ENCODE measurements around the gene SYT8.
"Not testable (repeated sequence)": the region's sequence is repeated elsewhere in the genome, so short reads cannot be mapped to it uniquely, and the experiment has no call there.

The SYT8 gene

GRCh38 chr11:1834779-1835670, at the start of gene SYT8:
SYT8 (plus strand) TSS chr11:1834990; CDS start chr11:1835106, 116 bp downstream.
- Histone ChIP-seq H3K9me3 (ENCODE audit: control insufficient read depth, low read length) (no peaks in the 10 kb centered on the region), H3K36me3 (ENCODE audit: control insufficient read depth, insufficient read depth, low read length) (no peaks in the 10 kb centered on the region), H3K4me3 (ENCODE audit: low read length) (peak within 1 kb of the TSS; percentile 19), H3K4me1 (ENCODE audit: control insufficient read depth, insufficient read depth, low read length) (peaks cover 60% of the 10 kb centered on the region), H3K9ac (ENCODE audit: low read length) (peak within 1 kb of the TSS; percentile 66), H3K27me3 (ENCODE audit: control insufficient read depth, insufficient read depth, low read length) (peaks cover 7% of the 10 kb centered on the region)

- Histone ChIP-seq H3K4me1 (ENCODE audit: control insufficient read depth, insufficient read depth, low read length) (peaks cover 4% of the 10 kb centered on the region), H3K9me3 (ENCODE audit: control insufficient read depth, low read length) (no peaks in the 10 kb centered on the region), H3K9ac (ENCODE audit: low read length) (no peak overlapping the region), H3K4me3 (ENCODE audit: low read length) (no peak overlapping the region), H3K27me3 (ENCODE audit: control insufficient read depth, insufficient read depth, low read length) (no peaks in the 10 kb centered on the region), H3K36me3 (ENCODE audit: control insufficient read depth, insufficient read depth, low read length) (no peaks in the 10 kb centered on the region)
These were observed 48.9 kb upstream of the SYT8 start for GRCh38 chr11:1785749-1786413.

DNA sequence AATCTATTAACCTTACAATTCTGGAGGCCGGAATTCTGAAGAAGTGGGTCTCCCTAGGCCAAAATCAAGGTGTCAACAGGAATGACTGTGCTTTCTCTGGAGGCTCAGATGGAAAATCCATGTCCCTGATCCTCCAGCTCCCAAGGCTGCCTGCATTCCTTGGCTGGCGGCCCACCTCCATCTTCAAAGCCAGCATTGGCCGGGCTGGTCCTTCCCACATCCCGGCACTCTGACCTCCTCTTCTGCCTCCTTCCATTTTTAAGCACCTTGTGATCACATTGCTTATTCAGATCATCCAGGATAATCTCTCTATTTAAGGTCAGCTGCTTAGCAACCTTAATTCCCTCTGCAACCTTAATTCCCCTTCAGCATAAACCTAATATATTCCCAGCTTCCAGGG, 48.3 kb upstream of the SYT8 start:
- H3K36me3 ChIP-seq (ENCODE audit: control insufficient read depth, insufficient read depth, low read length): no peaks in the 10 kb centered on the region
- H3K4me3 ChIP-seq (ENCODE audit: low read length): no peak overlapping the region
- H3K9me3 ChIP-seq (ENCODE audit: control insufficient read depth, low read length): no peaks in the 10 kb centered on the region
- H3K4me1 ChIP-seq (ENCODE audit: control insufficient read depth, insufficient read depth, low read length): peaks cover 2% of the 10 kb centered on the region
- no peak overlapping the region for H3K9ac ChIP-seq (ENCODE audit: low read length)
- H3K27me3 ChIP-seq (ENCODE audit: control insufficient read depth, insufficient read depth, low read length): no peaks in the 10 kb centered on the region

DNA sequence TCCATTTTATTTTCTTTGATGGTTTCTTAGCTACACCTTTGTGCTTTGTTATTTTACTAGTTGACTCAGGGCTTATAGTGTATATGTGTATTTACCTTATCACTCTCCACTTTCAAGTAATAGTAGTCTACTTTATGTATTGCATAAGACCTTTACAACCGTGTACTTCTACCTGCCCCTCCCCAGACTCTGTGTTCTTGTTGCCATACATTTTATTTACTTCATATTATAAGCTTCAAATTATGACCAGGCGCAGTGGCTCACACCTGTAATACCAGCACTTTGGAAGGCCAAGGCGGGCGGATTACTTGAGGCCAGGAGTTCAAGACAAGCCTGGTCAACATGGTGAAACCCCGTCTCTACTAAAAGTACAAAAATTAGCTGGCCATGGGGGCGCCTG, 42.9 kb upstream of the SYT8 start:
- Histone ChIP-seq H3K4me1 (ENCODE audit: control insufficient read depth, insufficient read depth, low read length) (no peaks in the 10 kb centered on the region), H3K9me3 (ENCODE audit: control insufficient read depth, low read length) (no peaks in the 10 kb centered on the region), H3K36me3 (ENCODE audit: control insufficient read depth, insufficient read depth, low read length) (no peaks in the 10 kb centered on the region), H3K4me3 (ENCODE audit: low read length) (no peak overlapping the region), H3K9ac (ENCODE audit: low read length) (no peak overlapping the region), H3K27me3 (ENCODE audit: control insufficient read depth, insufficient read depth, low read length) (no peaks in the 10 kb centered on the region)

DNA sequence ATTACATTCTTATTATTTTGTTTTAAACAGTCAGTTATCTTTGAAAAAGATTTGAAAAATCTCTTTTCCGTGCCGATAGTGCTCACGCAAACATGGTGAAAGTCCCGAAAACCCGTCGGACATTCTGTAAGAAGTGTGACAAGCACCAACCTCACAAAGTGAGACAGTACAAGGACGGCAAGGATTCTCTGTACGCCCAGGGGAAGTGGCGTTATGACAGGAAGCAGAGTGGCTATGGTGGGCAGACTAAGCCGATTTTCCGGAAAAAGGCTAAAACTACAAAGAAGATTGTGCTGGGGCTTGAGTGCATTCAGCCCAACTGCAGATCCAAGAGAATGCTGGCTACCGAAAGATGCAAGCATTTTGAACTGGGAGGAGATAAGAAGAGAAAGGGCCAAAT, 42.3 kb upstream of the SYT8 start:
- H3K9me3 ChIP-seq (ENCODE audit: control insufficient read depth, low read length): no peaks in the 10 kb centered on the region
- no peaks in the 10 kb centered on the region for H3K27me3 ChIP-seq (ENCODE audit: control insufficient read depth, insufficient read depth, low read length)
- H3K36me3 ChIP-seq (ENCODE audit: control insufficient read depth, insufficient read depth, low read length): no peaks in the 10 kb centered on the region
- H3K4me1 ChIP-seq (ENCODE audit: control insufficient read depth, insufficient read depth, low read length): no peaks in the 10 kb centered on the region
- no peak overlapping the region for H3K9ac ChIP-seq (ENCODE audit: low read length)
- no peak overlapping the region for H3K4me3 ChIP-seq (ENCODE audit: low read length)

DNA sequence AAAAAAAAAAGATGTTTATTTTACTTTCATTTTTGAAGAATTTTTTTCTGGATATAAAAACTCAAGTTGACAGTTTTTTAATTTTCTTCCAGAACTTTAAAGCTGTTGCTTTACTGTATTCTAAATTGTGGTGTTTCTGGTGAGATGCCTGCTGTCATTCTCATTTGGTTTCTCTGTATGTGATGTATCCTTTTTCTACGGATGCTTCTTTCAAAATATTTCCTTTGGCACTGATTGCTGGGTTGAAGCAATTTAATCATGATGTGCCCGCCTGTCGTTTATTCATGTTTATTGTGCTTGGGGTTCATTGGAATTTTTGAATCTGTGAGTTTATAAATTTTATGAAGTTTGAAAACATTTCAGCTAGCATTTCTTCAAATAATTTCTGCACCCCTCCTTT, 41.7 kb upstream of the SYT8 start:
- Histone ChIP-seq H3K4me3 (ENCODE audit: low read length) (no peak overlapping the region), H3K9me3 (ENCODE audit: control insufficient read depth, low read length) (no peaks in the 10 kb centered on the region), H3K9ac (ENCODE audit: low read length) (no peak overlapping the region), H3K36me3 (ENCODE audit: control insufficient read depth, insufficient read depth, low read length) (no peaks in the 10 kb centered on the region), H3K4me1 (ENCODE audit: control insufficient read depth, insufficient read depth, low read length) (no peaks in the 10 kb centered on the region), H3K27me3 (ENCODE audit: control insufficient read depth, insufficient read depth, low read length) (no peaks in the 10 kb centered on the region)

GRCh38 chr11:1796413-1797011, 38.3 kb upstream of the SYT8 start:
- no peak overlapping the region for H3K4me3 ChIP-seq (ENCODE audit: low read length)
- H3K9ac ChIP-seq (ENCODE audit: low read length): no peak overlapping the region
- H3K36me3 ChIP-seq (ENCODE audit: control insufficient read depth, insufficient read depth, low read length): no peaks in the 10 kb centered on the region
- no peaks in the 10 kb centered on the region for H3K9me3 ChIP-seq (ENCODE audit: control insufficient read depth, low read length)
- H3K4me1 ChIP-seq (ENCODE audit: control insufficient read depth, insufficient read depth, low read length): no peaks in the 10 kb centered on the region
- no peaks in the 10 kb centered on the region for H3K27me3 ChIP-seq (ENCODE audit: control insufficient read depth, insufficient read depth, low read length)

DNA sequence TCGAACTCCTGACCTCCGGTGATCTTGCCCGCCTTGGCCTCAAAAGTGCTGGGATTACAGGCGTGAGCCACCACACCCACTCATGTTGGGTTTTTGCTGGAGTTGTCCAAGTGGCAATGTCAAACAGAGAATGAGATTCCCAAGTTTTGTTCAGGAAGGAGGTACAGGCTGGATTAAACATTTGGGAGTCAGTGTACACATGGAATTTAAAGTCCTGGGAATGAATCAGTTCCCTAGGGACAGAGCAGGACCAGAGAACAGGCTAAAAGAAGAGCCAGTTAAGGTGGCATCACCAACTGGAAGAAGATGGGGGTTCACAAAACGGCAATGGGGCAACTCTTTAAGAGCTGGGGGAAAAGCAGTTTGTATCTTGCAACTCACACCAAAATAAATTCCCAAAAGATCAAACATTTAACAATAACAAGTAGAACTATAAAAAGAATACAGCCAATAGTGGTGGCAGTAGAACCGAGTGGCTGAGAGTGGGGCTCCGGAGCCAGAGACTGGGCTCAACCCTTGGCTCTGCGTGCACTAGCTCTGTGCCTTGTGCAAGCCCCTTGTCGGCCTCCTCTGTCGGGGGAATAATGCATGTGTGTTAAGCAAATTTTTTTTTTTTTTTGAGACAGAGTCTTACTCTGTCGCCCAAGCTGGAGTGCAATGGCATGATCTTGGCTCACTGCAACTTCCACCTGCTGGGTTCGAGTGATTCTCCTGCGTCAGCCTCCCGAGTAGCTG, 37.2 kb upstream of the SYT8 start:
- Histone ChIP-seq H3K4me3 (ENCODE audit: low read length) (no peak overlapping the region), H3K4me1 (ENCODE audit: control insufficient read depth, insufficient read depth, low read length) (no peaks in the 10 kb centered on the region), H3K9ac (ENCODE audit: low read length) (no peak overlapping the region), H3K9me3 (ENCODE audit: control insufficient read depth, low read length) (no peaks in the 10 kb centered on the region), H3K36me3 (ENCODE audit: control insufficient read depth, insufficient read depth, low read length) (no peaks in the 10 kb centered on the region), H3K27me3 (ENCODE audit: control insufficient read depth, insufficient read depth, low read length) (no peaks in the 10 kb centered on the region)

- Histone ChIP-seq H3K27me3 (ENCODE audit: control insufficient read depth, insufficient read depth, low read length) (no peaks in the 10 kb centered on the region), H3K4me1 (ENCODE audit: control insufficient read depth, insufficient read depth, low read length) (peaks cover 6% of the 10 kb centered on the region)
These were observed 31.5 kb upstream of the SYT8 start for GRCh38 chr11:1803246-1803645.

GRCh38 chr11:1803835-1804519, 30.8 kb upstream of the SYT8 start:
- not testable (repeated sequence) for H3K4me1 ChIP-seq (ENCODE audit: control insufficient read depth, insufficient read depth, low read length); H3K9me3 ChIP-seq (ENCODE audit: control insufficient read depth, low read length); H3K27me3 ChIP-seq (ENCODE audit: control insufficient read depth, insufficient read depth, low read length); H3K4me3 ChIP-seq (ENCODE audit: low read length); H3K36me3 ChIP-seq (ENCODE audit: control insufficient read depth, insufficient read depth, low read length); H3K9ac ChIP-seq (ENCODE audit: low read length)

More at GRCh38 chr11:1803246-1803645, 31.5 kb upstream of the SYT8 start:
- Histone ChIP-seq H3K9ac (ENCODE audit: low read length) (no peak overlapping the region), H3K9me3 (ENCODE audit: control insufficient read depth, low read length) (no peaks in the 10 kb centered on the region), H3K4me3 (ENCODE audit: low read length) (no peak overlapping the region), H3K36me3 (ENCODE audit: control insufficient read depth, insufficient read depth, low read length) (no peaks in the 10 kb centered on the region)

DNA sequence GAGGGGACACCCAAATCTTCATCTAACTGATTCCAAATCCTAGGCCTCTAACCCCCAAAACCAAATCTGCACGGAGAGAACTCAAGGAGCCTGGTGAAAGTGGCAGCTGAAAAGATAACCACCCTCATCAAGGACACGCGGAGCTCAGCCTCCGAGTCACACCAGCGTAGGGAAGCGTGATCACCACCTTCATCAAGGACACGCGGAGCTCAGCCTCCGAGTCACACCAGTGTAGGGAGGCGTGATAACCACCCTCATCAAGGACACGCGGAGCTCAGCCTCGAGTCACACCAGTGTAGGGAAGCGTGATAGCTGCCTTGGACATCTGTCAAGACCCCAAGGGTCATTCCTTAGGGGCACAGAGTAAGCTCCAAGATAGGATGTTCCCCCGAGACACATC, 29.3 kb upstream of the SYT8 start:
- H3K27me3 ChIP-seq (ENCODE audit: control insufficient read depth, insufficient read depth, low read length): no peaks in the 10 kb centered on the region

More for the DNA sequence above, 29.3 kb upstream of the SYT8 start:
- Histone ChIP-seq H3K4me3 (ENCODE audit: low read length) (no peak overlapping the region), H3K4me1 (ENCODE audit: control insufficient read depth, insufficient read depth, low read length) (peaks cover 6% of the 10 kb centered on the region), H3K9ac (ENCODE audit: low read length) (no peak overlapping the region), H3K36me3 (ENCODE audit: control insufficient read depth, insufficient read depth, low read length) (no peaks in the 10 kb centered on the region), H3K9me3 (ENCODE audit: control insufficient read depth, low read length) (no peaks in the 10 kb centered on the region)

Measured in mucosa of stomach (tissue), 1 donor.